GM12865 (cell line): ENCODE data around the gene TNP2.
A peak's percentile ranks its signal among the peaks of the same experiment; 100 is the strongest.

Source experiments
- DNase-seq: peaks from one replicate; pipeline ENCODE4 v3.0.0; 2010; ENCODE audit warnings: low read depth
- H3K4me3 ChIP-seq: 2 replicates; pipeline ENCODE4 v1.5.1; 2011; ENCODE audit warnings: mild to moderate bottlenecking, low read depth, low read length, control low read depth
- TF ChIP-seq, protein P1 (sequence below): IDR thresholded peaks from 2 replicates; pipeline ENCODE4 v1.5.1; 2011; ENCODE audit warnings: low read length, control low read depth, low read depth, inconsistent platforms; ENCODE audit not compliant: insufficient read depth; ENCODE audit errors: missing control alignments

The TNP2 gene

DNA sequence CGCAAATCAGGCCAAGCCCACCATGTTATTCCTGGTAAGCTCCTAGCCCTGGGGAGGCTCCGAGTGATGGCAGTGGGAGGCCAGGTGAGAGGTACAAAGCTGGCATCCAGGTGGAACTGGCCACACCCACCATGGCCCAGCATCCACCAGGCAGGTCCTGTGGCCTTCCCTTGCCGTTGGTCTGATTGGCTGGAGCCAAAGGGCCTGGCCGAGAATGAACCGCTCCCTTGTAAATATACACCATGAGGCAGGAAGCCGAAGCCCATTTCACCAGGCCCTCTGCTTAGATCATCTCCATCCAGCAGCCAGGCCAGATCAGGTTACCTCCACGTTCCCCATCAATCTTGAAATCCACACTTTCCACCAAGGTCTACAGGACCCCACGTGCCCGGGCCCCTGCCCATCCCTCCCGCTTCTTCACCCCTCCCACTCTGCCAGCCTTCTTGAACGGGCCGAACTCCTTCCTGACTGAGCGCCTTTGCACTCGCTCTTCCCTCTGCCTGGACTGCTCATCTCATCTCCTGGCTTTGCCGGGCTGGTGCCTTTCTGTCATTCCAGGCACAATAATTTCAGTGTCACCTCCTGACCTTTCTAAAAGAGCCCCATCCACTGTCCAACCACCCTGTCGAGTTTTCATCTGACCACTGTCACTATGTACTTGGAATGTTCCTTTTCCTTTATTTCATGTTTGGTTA, 18.9 kb downstream of the TNP2 start:
- peak overlapping the region; percentile 57 for H3K4me3 ChIP-seq
- TF ChIP-seq, protein P1, sequence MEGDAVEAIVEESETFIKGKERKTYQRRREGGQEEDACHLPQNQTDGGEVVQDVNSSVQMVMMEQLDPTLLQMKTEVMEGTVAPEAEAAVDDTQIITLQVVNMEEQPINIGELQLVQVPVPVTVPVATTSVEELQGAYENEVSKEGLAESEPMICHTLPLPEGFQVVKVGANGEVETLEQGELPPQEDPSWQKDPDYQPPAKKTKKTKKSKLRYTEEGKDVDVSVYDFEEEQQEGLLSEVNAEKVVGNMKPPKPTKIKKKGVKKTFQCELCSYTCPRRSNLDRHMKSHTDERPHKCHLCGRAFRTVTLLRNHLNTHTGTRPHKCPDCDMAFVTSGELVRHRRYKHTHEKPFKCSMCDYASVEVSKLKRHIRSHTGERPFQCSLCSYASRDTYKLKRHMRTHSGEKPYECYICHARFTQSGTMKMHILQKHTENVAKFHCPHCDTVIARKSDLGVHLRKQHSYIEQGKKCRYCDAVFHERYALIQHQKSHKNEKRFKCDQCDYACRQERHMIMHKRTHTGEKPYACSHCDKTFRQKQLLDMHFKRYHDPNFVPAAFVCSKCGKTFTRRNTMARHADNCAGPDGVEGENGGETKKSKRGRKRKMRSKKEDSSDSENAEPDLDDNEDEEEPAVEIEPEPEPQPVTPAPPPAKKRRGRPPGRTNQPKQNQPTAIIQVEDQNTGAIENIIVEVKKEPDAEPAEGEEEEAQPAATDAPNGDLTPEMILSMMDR, result no peak
- peak; percentile 74 for DNase-seq

DNA sequence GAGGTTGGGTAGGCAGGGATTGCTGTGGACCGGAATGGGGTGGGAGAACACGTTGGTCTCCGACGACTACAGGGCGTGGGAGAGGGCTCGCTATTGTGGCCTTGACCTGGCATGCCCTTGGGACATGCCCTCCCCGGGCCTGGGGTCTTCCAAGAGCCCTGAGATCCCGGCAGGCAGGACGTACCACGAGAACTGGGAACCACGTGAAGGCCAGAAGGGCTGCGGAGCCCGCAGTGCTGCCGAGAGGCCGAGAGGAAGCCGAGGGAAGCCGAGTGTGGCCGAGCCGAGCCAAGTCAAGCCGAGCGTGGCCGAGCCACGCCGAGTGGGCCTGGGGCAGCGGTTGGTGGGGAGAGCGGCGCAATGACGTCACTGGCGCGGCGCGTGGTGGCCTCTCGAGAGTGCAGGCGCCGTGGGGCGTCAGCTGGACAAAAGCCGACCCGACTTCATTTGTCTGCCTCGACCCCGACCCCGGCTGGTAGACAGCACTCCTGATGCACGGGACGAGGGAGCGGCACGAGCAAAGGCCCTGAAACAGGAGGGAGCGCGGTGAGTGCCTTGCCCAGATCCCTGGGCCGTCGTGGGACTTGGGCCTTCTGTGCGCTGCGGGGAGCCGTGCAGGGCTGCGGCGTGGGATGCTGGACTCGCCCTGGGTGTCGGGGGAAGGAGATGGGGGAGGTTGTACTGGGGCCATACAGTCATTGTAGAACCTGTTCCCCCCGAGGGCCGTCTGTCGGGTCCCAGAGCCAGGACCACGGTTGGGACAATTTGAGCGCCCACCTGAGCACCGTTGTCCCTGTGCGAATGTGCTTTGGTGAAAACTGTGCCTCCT, 19.7 kb downstream of the TNP2 start:
- TF ChIP-seq, protein P1, result no peak
- peak; percentile 92 for DNase-seq
- peak overlapping the region; percentile 57 for H3K4me3 ChIP-seq

DNA sequence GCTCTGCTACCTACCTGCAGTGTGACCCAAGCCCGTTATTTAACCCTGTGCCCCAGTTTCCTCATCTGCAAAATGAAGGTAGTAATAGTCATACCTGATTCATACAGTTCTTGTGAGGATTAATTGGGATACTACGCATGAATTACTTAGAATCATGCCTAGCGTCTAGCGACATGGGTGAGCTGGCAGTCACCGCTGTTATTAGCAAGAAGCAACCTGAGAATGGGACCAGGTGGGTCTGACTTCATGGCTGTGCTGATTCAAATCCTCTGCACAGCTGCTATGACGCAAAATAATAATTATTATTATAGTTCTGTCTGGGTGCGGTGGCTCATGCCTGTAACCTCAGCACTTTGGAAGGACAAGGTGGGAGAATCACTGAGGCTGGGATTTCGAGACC, 21.0 kb downstream of the TNP2 start:
- peak; percentile 25 for DNase-seq
- TF ChIP-seq, protein P1, result no peak
- H3K4me3 ChIP-seq, result no peak overlapping the region

DNA sequence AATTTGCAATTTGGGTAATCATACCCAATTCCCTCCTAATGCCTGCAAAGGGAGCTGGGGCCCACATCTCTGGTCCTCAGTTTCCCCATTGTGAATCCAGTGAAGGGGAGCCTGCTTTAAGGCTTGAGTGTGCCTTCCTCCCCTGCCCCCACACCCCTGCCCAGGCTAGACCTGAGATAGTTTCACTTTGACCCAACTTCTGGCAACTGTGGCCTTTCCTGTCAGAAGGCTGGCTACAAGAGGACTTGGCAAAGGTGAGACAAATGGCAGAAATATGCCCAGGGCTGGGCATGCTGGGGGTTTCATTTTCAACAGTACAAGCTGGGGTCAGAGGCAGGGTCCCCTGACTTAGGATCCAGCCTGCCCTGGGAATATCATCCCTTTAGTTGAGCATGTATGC, 23.1 kb downstream of the TNP2 start:
- H3K4me3 ChIP-seq, result no peak overlapping the region
- TF ChIP-seq, protein P1, result no peak
- peak; percentile 67 for DNase-seq

DNA sequence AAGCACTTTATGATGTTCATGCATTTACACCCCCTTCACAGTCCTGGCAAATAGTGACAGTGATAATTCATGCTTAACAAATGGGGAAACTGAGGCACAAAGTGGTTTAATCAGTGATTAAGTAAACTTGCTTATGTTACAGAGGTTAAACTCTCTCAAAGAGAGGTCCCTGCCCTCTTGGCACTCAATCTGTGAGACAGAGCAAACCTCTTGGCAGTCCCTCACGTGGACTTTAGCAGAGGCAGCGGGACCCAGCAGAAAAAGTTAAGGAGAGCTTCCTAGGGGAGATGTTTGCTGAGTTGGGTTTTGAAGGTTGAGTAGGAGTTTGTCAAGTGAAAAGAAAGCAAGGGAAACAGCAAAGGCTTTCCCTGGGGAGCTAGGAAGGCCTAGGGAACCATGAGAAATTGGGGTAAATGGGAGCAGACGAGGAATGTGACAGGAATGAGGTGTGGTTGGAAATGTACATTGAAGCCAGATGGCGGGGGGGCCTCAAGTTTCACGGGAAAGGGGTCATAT, 23.8 kb downstream of the TNP2 start:
- no peak for DNase-seq
- TF ChIP-seq, protein P1, result no peak
- no peak overlapping the region for H3K4me3 ChIP-seq

DNA sequence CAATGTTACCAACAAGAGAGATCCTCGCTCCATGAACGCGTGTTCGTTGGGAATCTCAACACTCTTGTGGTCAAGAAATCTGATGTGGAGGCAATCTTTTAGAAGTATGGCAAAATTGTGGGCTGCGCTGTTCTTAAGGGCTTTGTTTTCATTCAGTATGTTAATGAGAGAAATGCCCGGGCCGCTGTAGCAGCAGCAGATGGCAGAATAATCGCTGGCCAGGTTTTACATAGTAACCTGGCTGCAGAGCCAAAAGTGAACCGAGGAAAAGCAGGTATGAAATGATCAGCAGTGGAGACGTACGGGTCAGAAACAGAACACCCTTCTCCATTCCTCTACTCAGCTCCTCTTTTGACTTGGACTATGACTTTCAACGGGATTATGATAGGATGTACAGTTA, 26.5 kb downstream of the TNP2 start:
- no peak for DNase-seq
- TF ChIP-seq, protein P1, result no peak
- H3K4me3 ChIP-seq, result no peak overlapping the region
